Large intestine (tissue), 3 donors: ENCODE measurements around the gene SLC9A2. TPM values are rescaled to one million over a fixed set of nuclear protein-coding genes. Genes with fewer than 3 reads are reported as not detected.

Experiments
- DNase-seq, 2 donors: peaks; one replicate each; pipeline versions ENCODE4 v3.0.0 to v3.0.0-alpha.2; 2013
- H3K27ac ChIP-seq: one replicate; pipeline ENCODE4 v1.5.1; 2013; ENCODE audit warnings: low read length
- H3K27me3 ChIP-seq: 2 replicates; pipeline ENCODE4 v1.6.1; 2013; ENCODE audit warnings: low read length; ENCODE audit not compliant: control insufficient read depth, insufficient read depth
- H3K36me3 ChIP-seq: 2 replicates; pipeline ENCODE4 v1.6.1; 2013; ENCODE audit warnings: low read length; ENCODE audit not compliant: control insufficient read depth, insufficient read depth
- H3K4me1 ChIP-seq: one replicate; pipeline ENCODE4 v1.6.1; 2013; ENCODE audit warnings: low read length; ENCODE audit not compliant: control insufficient read depth, insufficient read depth
- H3K4me3 ChIP-seq: one replicate; pipeline ENCODE4 v1.5.1; 2013; ENCODE audit warnings: low read length
- H3K9me3 ChIP-seq: one replicate; pipeline ENCODE4 v1.6.1; 2013; ENCODE audit warnings: mild to moderate bottlenecking, low read depth, low read length, moderate library complexity; ENCODE audit not compliant: control insufficient read depth
- WGBS: methylation state at CpG from one replicate; pipeline ENCODE4 v1.1.5; 2013; ENCODE audit warnings: low lambda C conversion rate; ENCODE audit not compliant: insufficient coverage; 5-methylcytosine and 5-hydroxymethylcytosine counted together
- polyA plus RNA-seq: library from polyadenylated mRNA; unstranded; fragments of 120-200 nt; gene quantifications from one replicate; pipeline ENCODE4 v1.2.1, GENCODE V29; 2013

Gene SLC9A2
- polyA plus RNA-seq, 1 donor, result 2.1 TPM

DNA sequence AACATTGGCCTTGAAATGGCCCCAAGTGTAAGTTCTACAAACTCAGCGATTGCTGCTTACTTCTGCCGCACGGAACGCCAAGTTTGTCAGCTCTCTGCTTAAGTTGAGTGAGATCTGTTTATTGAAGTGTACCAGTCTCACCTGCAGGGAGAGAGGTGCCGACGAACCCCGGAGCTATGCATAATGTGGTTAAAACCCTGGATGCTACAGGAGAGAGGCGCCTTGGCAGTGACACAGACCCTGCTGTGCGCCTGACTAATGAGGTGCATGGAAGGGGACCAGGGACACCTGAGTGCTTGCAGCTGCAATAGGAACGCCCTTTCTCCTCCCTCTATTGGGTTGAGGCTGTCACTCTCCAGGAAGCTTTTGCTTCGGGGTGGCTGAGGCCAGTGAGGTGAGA lies 979 bp downstream of the SLC9A2 start:
- WGBS, result no CpG with 5 or more reads among the region's 11 CpGs
- Histone ChIP-seq H3K27ac (no peak overlapping the region), H3K27me3 (peaks cover 22% of the 10 kb centered on the region), H3K9me3 (no peaks in the 10 kb centered on the region), H3K4me1 (peaks cover 9% of the 10 kb centered on the region), H3K4me3 (peak overlapping the region; percentile 33), H3K36me3 (no peaks in the 10 kb centered on the region)
- DNase-seq, result peak in 1 of 2 donors; percentile 56

DNA sequence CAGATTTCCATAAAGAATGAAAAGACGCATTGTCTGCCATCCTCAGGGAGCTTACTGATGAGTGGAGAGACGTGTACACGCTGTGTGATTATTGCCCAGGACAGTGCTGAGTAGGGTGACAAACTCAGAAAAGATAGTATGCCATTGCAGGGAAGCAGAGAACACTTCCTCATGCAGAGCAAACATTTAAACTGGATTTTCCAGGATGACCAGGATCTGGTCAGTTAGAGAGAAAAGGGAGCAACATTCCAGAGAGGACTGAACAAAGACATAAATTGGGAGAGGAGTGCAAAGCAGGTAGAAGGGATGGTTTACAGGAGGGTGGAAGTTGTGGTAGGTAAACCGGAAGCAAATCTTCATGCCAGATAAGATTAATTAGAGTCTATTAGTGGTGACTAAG lies 2.3 kb downstream of the SLC9A2 start:
- DNase-seq, result no peak
- Histone ChIP-seq H3K4me3 (no peak overlapping the region), H3K4me1 (peaks cover 9% of the 10 kb centered on the region), H3K9me3 (no peaks in the 10 kb centered on the region), H3K27ac (no peak overlapping the region), H3K36me3 (no peaks in the 10 kb centered on the region), H3K27me3 (peaks cover 22% of the 10 kb centered on the region)
- WGBS, result 75% methylated on average over 2 of the region's 4 CpGs

DNA sequence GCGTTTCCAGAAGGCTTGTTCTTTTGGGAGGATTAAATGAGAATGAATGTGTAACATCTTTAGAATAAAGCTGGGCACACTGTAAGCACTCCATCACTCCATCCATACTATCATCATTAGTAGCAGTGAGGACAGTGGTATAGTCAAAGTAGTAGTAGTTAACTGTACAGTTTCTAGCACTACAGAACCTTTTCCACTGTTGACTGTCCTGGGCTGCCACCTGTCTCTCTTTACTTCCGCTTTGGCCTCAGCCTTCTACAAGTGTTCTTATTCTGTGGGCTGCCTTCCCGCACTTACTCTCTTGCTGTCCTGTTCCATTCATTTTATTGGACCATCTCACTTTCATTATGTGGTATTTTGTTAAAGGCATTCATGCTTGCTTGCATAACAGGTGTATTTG lies 3.3 kb downstream of the SLC9A2 start:
- Histone ChIP-seq H3K27ac (no peak overlapping the region), H3K4me3 (no peak overlapping the region), H3K4me1 (peaks cover 9% of the 10 kb centered on the region), H3K9me3 (no peaks in the 10 kb centered on the region), H3K36me3 (no peaks in the 10 kb centered on the region), H3K27me3 (peaks cover 19% of the 10 kb centered on the region)
- WGBS, result 100% methylated on average over 2 of the region's 3 CpGs
- DNase-seq, result no peak

DNA sequence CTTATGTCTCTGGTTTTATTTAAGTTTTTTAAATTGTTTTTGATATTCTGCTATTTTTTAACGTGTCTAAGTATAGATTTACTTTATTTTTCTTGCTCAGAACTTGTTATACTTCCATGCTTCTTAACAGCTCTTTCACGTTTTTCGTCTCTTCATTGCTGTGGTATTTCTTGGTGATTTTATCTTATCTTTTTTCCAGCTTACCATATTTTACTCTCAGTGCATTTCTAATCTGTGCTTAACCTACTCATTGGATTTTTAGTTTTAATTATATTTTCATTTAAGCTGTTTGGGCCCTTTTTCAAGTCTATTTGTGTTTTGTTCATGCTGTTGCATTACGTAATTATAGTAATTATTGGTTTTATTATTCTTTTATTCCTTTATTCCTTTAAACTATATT lies 11.1 kb downstream of the SLC9A2 start:
- no peaks in the 10 kb centered on the region for H3K27me3 ChIP-seq
- no peaks in the 10 kb centered on the region for H3K4me1 ChIP-seq
- DNase-seq, result no peak
- H3K4me3 ChIP-seq, result no peak overlapping the region
- no peaks in the 10 kb centered on the region for H3K36me3 ChIP-seq
- H3K27ac ChIP-seq, result no peak overlapping the region
- 78% methylated on average over 4 of the region's 4 CpGs for WGBS
- no peaks in the 10 kb centered on the region for H3K9me3 ChIP-seq

DNA sequence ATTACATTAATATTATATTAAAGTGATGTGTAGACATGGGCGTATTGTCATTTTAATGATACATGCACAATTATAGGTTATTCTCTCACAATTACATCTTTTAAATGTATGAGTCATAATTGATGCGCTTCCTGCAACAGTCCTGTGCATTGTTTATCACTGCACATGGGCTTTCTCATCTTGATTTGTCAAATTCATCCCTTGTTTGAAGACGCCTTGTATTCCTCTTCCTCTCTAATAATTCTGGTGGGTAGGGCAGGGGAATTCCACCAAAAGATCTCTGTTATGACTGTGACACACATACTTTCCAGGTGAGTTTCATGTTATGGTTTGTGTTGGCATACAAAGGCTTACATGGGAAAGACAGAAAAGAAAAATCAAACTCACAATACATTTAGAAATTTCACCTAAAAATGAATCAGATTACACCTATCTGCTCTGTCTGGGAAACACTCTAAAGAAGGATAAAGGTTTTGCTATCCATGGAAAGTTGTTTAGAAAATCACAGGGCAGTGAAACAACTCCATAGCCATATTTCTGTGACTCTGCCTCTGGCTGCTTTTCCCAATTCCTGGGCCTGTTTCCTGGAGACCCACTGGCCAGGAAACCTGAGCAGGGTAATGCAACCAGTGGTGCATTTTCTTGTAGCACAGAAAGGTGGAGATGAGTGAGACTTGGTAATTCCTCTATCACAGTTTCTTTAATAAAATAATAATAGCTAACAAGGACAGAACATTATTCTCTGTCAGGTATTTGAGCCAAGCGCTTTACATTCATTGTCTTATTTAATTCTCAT lies 13.2 kb downstream of the SLC9A2 start:
- H3K9me3 ChIP-seq, result no peaks in the 10 kb centered on the region

DNA sequence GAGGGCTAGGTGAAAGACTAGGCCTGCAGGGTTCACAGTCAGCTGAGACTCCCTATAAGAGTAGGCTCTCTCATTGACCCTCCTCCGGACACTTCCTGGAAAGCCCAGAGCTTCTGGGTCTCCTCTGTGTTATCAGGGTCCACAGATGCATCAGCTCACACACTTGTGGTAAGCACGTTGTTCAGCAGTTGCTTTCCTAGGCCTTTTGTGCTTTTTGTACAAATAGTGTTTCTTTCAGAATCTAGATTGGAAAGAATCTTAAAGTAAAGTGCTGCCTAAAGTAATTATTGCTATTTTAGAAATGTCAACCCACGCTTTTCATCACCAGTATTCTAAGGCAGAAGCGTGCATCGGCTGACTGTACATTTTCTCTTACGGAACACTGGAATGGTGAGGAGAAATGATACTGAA lies 15.5 kb downstream of the SLC9A2 start:
- H3K4me1 ChIP-seq, result peaks cover 4% of the 10 kb centered on the region
- no peak overlapping the region for H3K4me3 ChIP-seq
- no peaks in the 10 kb centered on the region for H3K9me3 ChIP-seq
- no peak for DNase-seq
- 100% methylated on average over 1 of the region's 6 CpGs for WGBS
- no peak overlapping the region for H3K27ac ChIP-seq
- no peaks in the 10 kb centered on the region for H3K27me3 ChIP-seq
- no peaks in the 10 kb centered on the region for H3K36me3 ChIP-seq

More for the DNA sequence above, 13.2 kb downstream of the SLC9A2 start:
- no peak for DNase-seq
- Histone ChIP-seq H3K4me3 (no peak overlapping the region), H3K27ac (no peak overlapping the region), H3K36me3 (no peaks in the 10 kb centered on the region), H3K4me1 (peaks cover 4% of the 10 kb centered on the region), H3K27me3 (no peaks in the 10 kb centered on the region)
- 100% methylated on average over 1 of the region's 4 CpGs for WGBS

DNA sequence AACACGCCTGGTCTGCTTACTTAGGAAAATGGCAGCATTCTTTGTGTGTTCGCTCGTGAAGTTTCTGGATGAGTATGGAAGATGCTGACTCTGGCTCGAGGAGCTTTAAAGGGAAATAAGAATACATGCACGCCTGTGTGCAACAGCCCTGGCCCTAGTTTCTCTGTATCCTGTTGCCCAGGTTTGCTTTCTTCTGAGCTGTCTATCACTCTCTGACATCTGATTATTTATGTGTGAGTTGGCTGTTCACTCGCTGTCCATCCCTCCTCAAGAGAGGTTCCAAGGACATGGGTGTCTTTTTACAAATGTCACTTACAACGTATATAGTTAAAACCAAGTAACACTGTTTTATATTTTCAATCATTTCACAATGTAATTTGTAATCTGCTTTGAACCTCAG lies 16.0 kb downstream of the SLC9A2 start:
- Histone ChIP-seq H3K27ac (no peak overlapping the region), H3K4me1 (peaks cover 4% of the 10 kb centered on the region), H3K27me3 (no peaks in the 10 kb centered on the region), H3K9me3 (no peaks in the 10 kb centered on the region), H3K36me3 (no peaks in the 10 kb centered on the region), H3K4me3 (no peak overlapping the region)
- 93% methylated on average over 3 of the region's 7 CpGs for WGBS
- DNase-seq, result no peak

DNA sequence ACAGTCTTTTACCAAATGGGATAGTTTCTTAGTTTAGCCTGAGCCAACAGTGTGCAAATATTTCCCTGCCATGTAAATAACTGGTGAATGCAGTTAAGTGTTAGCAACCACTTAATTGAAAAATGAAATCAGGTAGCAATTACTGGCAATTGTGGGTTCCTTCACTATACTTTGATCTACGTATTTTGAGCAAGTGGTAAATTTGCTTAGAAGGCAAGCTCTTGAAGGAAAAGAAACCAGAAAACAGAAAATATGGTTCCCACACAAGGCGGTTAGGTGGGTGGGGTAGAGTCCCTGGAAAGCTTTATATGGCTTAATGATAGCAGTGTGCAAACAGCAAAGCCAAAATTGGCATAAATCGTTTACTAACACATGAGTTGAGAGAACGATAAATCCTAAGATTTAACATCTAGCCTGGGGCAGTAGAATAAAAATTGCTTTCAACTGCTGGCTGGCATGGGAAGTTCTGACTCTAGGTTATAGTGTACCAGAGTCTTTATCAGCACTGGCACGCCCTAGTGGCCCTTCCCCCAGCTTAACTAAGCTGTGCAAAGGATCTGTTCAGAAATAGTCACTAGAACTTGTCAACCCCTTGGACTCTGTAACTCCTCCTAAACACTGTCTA lies 17.0 kb downstream of the SLC9A2 start:
- Histone ChIP-seq H3K4me3 (no peak overlapping the region), H3K9me3 (no peaks in the 10 kb centered on the region), H3K27ac (peak overlapping the region; percentile 9), H3K4me1 (peaks cover 4% of the 10 kb centered on the region), H3K36me3 (no peaks in the 10 kb centered on the region), H3K27me3 (no peaks in the 10 kb centered on the region)
- 43% methylated on average over 2 of the region's 5 CpGs for WGBS
- DNase-seq, result peak; percentile 19 to 67

DNA sequence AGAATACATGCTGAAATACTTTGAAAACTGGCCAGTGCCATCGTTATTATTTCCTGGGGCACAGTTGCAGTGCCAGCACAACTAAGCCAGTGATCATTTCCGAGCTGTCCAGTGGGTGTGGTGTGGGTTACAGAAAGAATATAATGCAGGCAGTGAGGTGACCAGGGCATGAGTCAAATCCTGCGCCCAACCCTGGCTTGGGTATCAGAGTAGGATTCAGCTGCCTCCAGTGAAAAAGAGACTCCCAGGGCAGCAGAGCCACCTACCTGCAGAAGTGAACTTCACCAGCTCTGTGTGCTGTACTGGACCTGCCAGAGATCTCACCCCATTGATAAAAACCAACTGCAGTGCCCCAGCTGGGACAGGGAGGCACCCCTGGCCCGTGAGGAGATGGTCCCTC lies 18.0 kb downstream of the SLC9A2 start:
- no peak for DNase-seq
- no peak overlapping the region for H3K4me3 ChIP-seq
- no peaks in the 10 kb centered on the region for H3K27me3 ChIP-seq
- peaks cover 4% of the 10 kb centered on the region for H3K4me1 ChIP-seq
- H3K36me3 ChIP-seq, result no peaks in the 10 kb centered on the region
- WGBS, result no CpG with 5 or more reads among the region's 4 CpGs
- H3K9me3 ChIP-seq, result no peaks in the 10 kb centered on the region
- H3K27ac ChIP-seq, result no peak overlapping the region

DNA sequence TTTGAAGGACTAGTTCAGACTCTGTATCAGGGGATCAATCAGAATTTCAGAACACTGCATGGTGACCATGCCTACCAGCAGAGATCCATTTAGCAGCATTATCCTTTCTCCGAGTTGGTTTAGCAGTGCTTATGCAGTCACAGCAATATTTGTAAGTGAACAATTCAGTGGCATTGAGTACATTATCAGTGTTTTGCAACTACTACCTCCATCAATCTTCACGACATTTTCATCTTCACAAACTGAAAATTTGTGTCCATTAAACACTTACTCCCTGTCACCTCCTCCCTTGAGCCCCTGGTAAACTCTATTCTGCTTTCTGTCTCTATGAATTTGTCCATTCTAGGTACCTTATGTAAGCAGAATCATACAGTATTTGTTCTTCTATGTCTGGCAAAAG lies 20.1 kb downstream of the SLC9A2 start:
- H3K27ac ChIP-seq, result no peak overlapping the region
- H3K4me3 ChIP-seq, result no peak overlapping the region
- WGBS, result 57% methylated on average over 1 of the region's 2 CpGs
- no peaks in the 10 kb centered on the region for H3K36me3 ChIP-seq
- H3K27me3 ChIP-seq, result no peaks in the 10 kb centered on the region
- no peak for DNase-seq
- no peaks in the 10 kb centered on the region for H3K9me3 ChIP-seq
- peaks cover 4% of the 10 kb centered on the region for H3K4me1 ChIP-seq

DNA sequence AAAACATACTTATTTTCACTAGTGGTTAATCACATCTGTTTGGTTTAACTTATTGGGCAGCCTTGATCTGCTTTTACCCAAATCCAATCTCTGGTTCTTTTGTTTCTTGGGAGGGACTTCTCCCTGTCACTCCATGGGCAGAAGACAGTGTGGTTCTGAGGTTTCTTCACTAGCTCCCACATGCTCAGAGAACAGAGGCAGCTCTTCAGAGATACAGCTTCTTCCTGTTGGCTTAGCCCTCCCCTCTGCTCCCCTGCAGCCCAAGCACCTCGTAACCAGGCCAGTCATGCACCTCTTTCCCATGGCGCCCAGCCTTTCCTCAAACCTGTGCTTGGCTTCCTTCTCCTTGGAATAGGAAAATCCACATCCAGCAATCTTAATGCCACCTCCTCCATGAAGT lies 32.8 kb downstream of the SLC9A2 start:
- no CpG with 5 or more reads among the region's 2 CpGs for WGBS
- H3K27ac ChIP-seq, result no peak overlapping the region

More for the DNA sequence above, 32.8 kb downstream of the SLC9A2 start:
- Histone ChIP-seq H3K27me3 (no peaks in the 10 kb centered on the region), H3K36me3 (no peaks in the 10 kb centered on the region), H3K9me3 (no peaks in the 10 kb centered on the region), H3K4me1 (no peaks in the 10 kb centered on the region), H3K4me3 (no peak overlapping the region)
- no peak for DNase-seq
